K562 (cell line): ENCODE data around the gene CMTR1. TPM values are rescaled to one million over a fixed set of nuclear protein-coding genes. Genes with fewer than 3 reads are reported as not detected.

Source experiments
- ATAC-seq: fragments of 200-7000 bp; cut with Tn5 transposase; 3 replicates; pipeline ENCODE4 v1.9.1; 2020; ENCODE audit warnings: moderate library complexity
- BruUV-seq: library from RNA; stranded (reverse); fragments of 400-500 nt; replicated peaks from 2 replicates; lab custom pipeline; 2021; lab: Mats Ljungman, UMichigan
- CTCF ChIA-PET: fragments of 300-600 bp; formaldehyde crosslinking; extraction: SDS; loops from one replicate; lab custom pipeline; 2021; ENCODE audit warnings: low intra/inter-chr PET ratio; lab: Yijun Ruan, JAX
- POLR2A ChIA-PET: fragments of 300-600, 350-650 bp; sonication (Branson Sonifier 250); formaldehyde crosslinking; extraction: SDS; loops from one replicate; lab custom pipeline; 2021; ENCODE audit warnings: antibody characterized with exemption, inconsistent platforms; lab: Yijun Ruan, JAX
- DNase-seq, 4 experiments: peaks; one replicate each; pipeline versions ENCODE4 v3.0.0 to v3.0.0-alpha.2; 2011 to 2018; ENCODE audit warnings: low spot score in 3 of 4, mixed read lengths in 3 of 4; ENCODE audit errors: extremely low read depth in 1 of 4
- FAIRE-seq: peaks from 2 replicates; lab custom pipeline; 2011; peaks lifted over from hg19 to GRCh38; lab: Jason Lieb, UNC
- H2AFZ ChIP-seq: 2 replicates; pipeline ENCODE4 v1.6.0; 2011; ENCODE audit warnings: low read depth, low read length, control low read depth, inconsistent platforms
- H3K27ac ChIP-seq: fragments of 200-600 bp; 3 replicates; pipeline ENCODE4 v1.8.0; 2011; ENCODE audit warnings: low read depth, mild to moderate bottlenecking, control low read depth, inconsistent platforms, low read length, moderate library complexity, mixed read lengths; ENCODE audit errors: extremely low read depth
- H3K27me3 ChIP-seq, 2 experiments: fragments of 300-600 bp in 1 of 2; 2 replicates in 1 of 2; 3 replicates in 1 of 2; pipeline versions ENCODE4 v1.6.0 to v1.8.0; 2011; ENCODE audit warnings: inconsistent platforms in 2 of 2, low read length in 2 of 2, mild to moderate bottlenecking in 1 of 2, mixed read lengths in 1 of 2, moderate library complexity in 1 of 2; ENCODE audit not compliant: control insufficient read depth in 2 of 2, insufficient read depth in 2 of 2
- H3K36me3 ChIP-seq: fragments of 300-600 bp; 3 replicates; pipeline ENCODE4 v1.8.0; 2011; ENCODE audit warnings: mild to moderate bottlenecking, low read length, inconsistent platforms; ENCODE audit not compliant: control insufficient read depth, insufficient read depth
- H3K4me1 ChIP-seq, 2 experiments: fragments of 200-600 bp in 1 of 2; replicated peaks in 1 of 2; 2 replicates in 1 of 2; 3 replicates in 1 of 2; pipeline versions ENCODE4 v1.5.1 to v1.8.0; 2011; ENCODE audit warnings: inconsistent platforms in 2 of 2, low read length in 2 of 2, mild to moderate bottlenecking in 1 of 2, mixed read lengths in 1 of 2, moderate library complexity in 1 of 2; ENCODE audit not compliant: control insufficient read depth in 2 of 2, insufficient read depth in 2 of 2
- H3K4me2 ChIP-seq: 2 replicates; pipeline ENCODE4 v1.6.1; 2011; ENCODE audit warnings: low read length, control low read depth, inconsistent platforms, mixed read lengths; ENCODE audit not compliant: insufficient read depth
- H3K4me3 ChIP-seq: fragments of 200-600 bp; sonication (generic), shearing (Covaris generic); 2 replicates; pipeline ENCODE4 v1.5.1; 2016; ENCODE audit warnings: control low read depth, inconsistent platforms
- H3K79me2 ChIP-seq: fragments of 200-600 bp; 3 replicates; pipeline ENCODE4 v1.8.0; 2011; ENCODE audit warnings: low read length, inconsistent platforms; ENCODE audit not compliant: control insufficient read depth, insufficient read depth
- H3K9ac ChIP-seq, 2 experiments: 2 replicates each; pipeline versions ENCODE4 v1.6.0 to v1.6.1; 2011; ENCODE audit warnings: low read depth in 2 of 2, low read length in 2 of 2, control low read depth in 1 of 2, inconsistent platforms in 1 of 2, mild to moderate bottlenecking in 1 of 2, mixed read lengths in 1 of 2; ENCODE audit not compliant: insufficient read depth in 1 of 2
- H3K9me1 ChIP-seq: one replicate; pipeline ENCODE4 v1.6.0; 2011; ENCODE audit warnings: inconsistent platforms, mild to moderate bottlenecking, low read length, moderate library complexity; ENCODE audit not compliant: control insufficient read depth, insufficient read depth
- H3K9me3 ChIP-seq: replicated peaks from 2 replicates; pipeline ENCODE4 v1.5.1; 2011; ENCODE audit warnings: low read depth, low read length, inconsistent platforms; ENCODE audit not compliant: control insufficient read depth, insufficient read depth
- H4K20me1 ChIP-seq: replicated peaks from 2 replicates; pipeline ENCODE4 v1.6.1; 2011; ENCODE audit warnings: low read length, inconsistent platforms, mixed read lengths; ENCODE audit not compliant: control insufficient read depth, insufficient read depth
- FOXP1 ChIP-seq: sonication (generic); formaldehyde crosslinking; IDR thresholded peaks from 2 replicates; pipeline ENCODE4 v1.8.0; 2022; ENCODE audit warnings: mild to moderate bottlenecking, missing genetic modification reagents
- GTF2A2 ChIP-seq: IDR thresholded peaks from 2 replicates; pipeline ENCODE4 v1.6.1; 2016; ENCODE audit warnings: mild to moderate bottlenecking, missing genetic modification characterization, missing compliant biosample characterization
- HDAC2 ChIP-seq: fragments of 450-650 bp; IDR thresholded peaks from 2 replicates; pipeline ENCODE4 v1.6.1; 2016; ENCODE audit warnings: mild to moderate bottlenecking
- ILF3 ChIP-seq: fragments of 450-650 bp; IDR thresholded peaks from 2 replicates; pipeline ENCODE4 v1.6.1; 2018; ENCODE audit warnings: antibody characterized with exemption, mild to moderate bottlenecking, moderate library complexity, borderline replicate concordance
- POLR2A ChIP-seq: fragments of 450-650 bp; conservative IDR thresholded peaks from 2 replicates; pipeline ENCODE4 v1.6.1; 2016
- POLR2H ChIP-seq: IDR thresholded peaks from 2 replicates; pipeline ENCODE4 v1.6.1; 2016; ENCODE audit warnings: missing genetic modification characterization, low read depth, mild to moderate bottlenecking, control low read depth, missing compliant biosample characterization, moderate library complexity
- STAT6 ChIP-seq: sonication (generic); formaldehyde crosslinking; IDR thresholded peaks from 2 replicates; pipeline ENCODE4 v1.8.1; 2023; ENCODE audit warnings: mild to moderate bottlenecking, missing genetic modification reagents
- SUPT5H ChIP-seq: fragments of 450-650 bp; IDR thresholded peaks from 2 replicates; pipeline ENCODE4 v1.6.1; 2016
- TBP ChIP-seq: optimal IDR thresholded peaks from 2 replicates; pipeline ENCODE3; 2011; ENCODE audit warnings: low read depth, low read length, improper control_type of control experiment
- TOE1 ChIP-seq, 2 experiments: fragments of 450-650 bp in 1 of 2; sonication (generic) in 1 of 2; formaldehyde crosslinking in 1 of 2; IDR thresholded peaks; 2 replicates each; pipeline versions ENCODE4 v1.7.1 to v1.8.0; 2016 to 2022; ENCODE audit warnings: borderline replicate concordance in 2 of 2, mild to moderate bottlenecking in 2 of 2, antibody characterized with exemption in 1 of 2, inconsistent platforms in 1 of 2, low read depth in 1 of 2, missing genetic modification reagents in 1 of 2, moderate library complexity in 1 of 2
- ZBTB49 ChIP-seq: sonication (generic); formaldehyde crosslinking; IDR thresholded peaks from 2 replicates; pipeline ENCODE4 v1.8.0; 2022; ENCODE audit warnings: missing genetic modification reagents, mild to moderate bottlenecking, borderline replicate concordance
- ZNF717 ChIP-seq: fragments of 250-450 bp; sonication (Bioruptor Pico); IDR thresholded peaks from 2 replicates; pipeline ENCODE4 v1.5.0; 2021
- WGBS: fragments of 100-300 bp; shearing (Covaris generic); methylation state at CpG from one replicate; pipeline ENCODE4 v1.1.6; 2016; ENCODE audit warnings: low coverage, mixed read lengths; ENCODE audit not compliant: insufficient coverage; ENCODE audit errors: missing lambda C conversion rate; 5-methylcytosine and 5-hydroxymethylcytosine counted together
- in situ Hi-C: fragments of 300-500 bp; cut with MboI; formaldehyde crosslinking; loops from 4 replicates; pipeline ENCODE4 v1.15.0; 2018; ENCODE audit warnings: inconsistent platforms, mixed read lengths
- intact Hi-C: fragments of 100-400 bp; cut with micrococcal nuclease; formaldehyde crosslinking; loops from 2 replicates; pipeline ENCODE4 v1.14.2; 2022
- polyA plus RNA-seq, 8 experiments: library from polyadenylated mRNA; depleted of rRNA in 4 of 8; stranded (reverse) in 5 of 8; unstranded in 3 of 8; fragments of >200 nt; fragmentation: Nextera tagmentation in 2 of 8; fragmentation: Illumina TruSeq in 1 of 8; extraction: Ambion mirVana in 2 of 8; extraction: Trizol in 1 of 8; gene quantifications; 2 replicates each; pipeline versions ENCODE4 v1.2.1 to v1.2.3, GENCODE V29; 2011 to 2014; ENCODE audit warnings: inconsistent platforms in 1 of 8, missing spikeins in 1 of 8
- total RNA-seq, 7 experiments: library from RNA; depleted of rRNA in 6 of 7; stranded (reverse); fragments of >200 nt in 6 of 7; fragmentation: Illumina TruSeq in 2 of 7; extraction: Trizol in 2 of 7; gene quantifications; 2 replicates each; pipeline versions ENCODE4 v1.2.1 to v1.2.3, GENCODE V29; 2011 to 2021; ENCODE audit warnings: low replicate concordance in 1 of 7

The CMTR1 gene
- total and polyA plus RNA-seq, 9 of the 15 experiments (the other 6 are each of a cell fraction or from before 2014, with no cell fraction given), result 2.9 to 63.5 (median 49.5) TPM

GRCh38 chr6:37496951-37497885 lies 64.2 kb downstream of the CMTR1 start:
- Histone ChIP-seq H3K27me3 (no peaks in the 10 kb centered on the region), H2AFZ (peak overlapping the region; percentile 86), H3K4me1 (peaks cover 20 to 22% of the 10 kb centered on the region in 2 experiments; a peak in 4 of 5 replicates), H3K9me1 (no peaks in the 10 kb centered on the region), H4K20me1 (0 out of 2 replicates have a peak, but pooled peaks cover 1% of the 10 kb centered on the region), H3K79me2 (peaks cover 4% of the 10 kb centered on the region; the same call in 1 of the 3 replicates), H3K36me3 (no peaks in the 10 kb centered on the region; the same call in 2 of the 3 replicates), H3K9me3 (no peaks in the 10 kb centered on the region; the same call in 1 of the 2 replicates), H3K4me2 (peak overlapping the region; percentile 61), H3K27ac (peak overlapping the region; percentile 68), H3K9ac (peak overlapping the region; percentile 28 to 55; a peak in 3 of 4 replicates), H3K4me3 (no peak overlapping the region)
- DNase-seq (peak in 2 of 4 experiments; percentile 71 to 72), FAIRE-seq (peak; percentile 87), ATAC-seq (peak; percentile 74)
- no TSS peak for BruUV-seq
- ChIA-PET POLR2A (interaction anchor here (0.5 to 1.5 kb wide), 9 partner anchors 9 to 490 kb away, joined by 3 to 4 read pairs (median 3); partner anchors contain the start of genes TBC1D22B and TMEM217), CTCF (interaction anchor here (0.7 kb wide), 1 partner anchor 106 kb away, joined by 3 read pairs; no protein-coding TSS in a partner anchor)
- in situ Hi-C loops (no loop called here), intact Hi-C loops (no loop called here)
- WGBS, result 36% methylated on average over 13 of the region's 13 CpGs
- TF ChIP-seq FOXP1 (CRISPR knock-in tag) (0 out of 2 replicates have a peak, but pooled peaks have one; percentile 30), GTF2A2 (tag) (peak; percentile 62; the same call in 1 of the 2 replicates), STAT6 (CRISPR knock-in tag) (no peak), HDAC2 (peak; percentile 55; the same call in 1 of the 2 replicates), ZNF717 (CRISPR knock-in tag) (no peak), POLR2H (tag) (peak; percentile 72; the same call in 1 of the 2 replicates), POLR2A (peak; percentile 82), TBP (peak; percentile 96), SUPT5H (peak; percentile 61; the same call in 1 of the 2 replicates), ILF3 (no peak), ZBTB49 (CRISPR knock-in tag) (0 out of 2 replicates have a peak, but pooled peaks have one; percentile 23), TOE1 (IDR thresholded peaks at IDR 0.05; ENCODE audit: borderline replicate concordance) (no peak), TOE1 (CRISPR knock-in tag; IDR thresholded peaks at IDR 0.05; ENCODE audit: borderline replicate concordance, low read depth) (peak; percentile 56; the same call in 1 of the 2 replicates)
